Natural killer cell (primary cell): Measurements from ENCODE around the gene TRAPPC3L. TPM values are rescaled to one million over a fixed set of nuclear protein-coding genes. Genes with fewer than 3 reads are reported as not detected.
A peak's percentile ranks its signal among the peaks of the same experiment; 100 is the strongest.

Source experiments
- ATAC-seq, 3 donors: fragments of 150-1000 bp in 2 of 3; fragments of 200-7000 bp in 1 of 3; cut with Tn5 transposase; 1 replicate in 1 of 3; 2 replicates in 2 of 3; pipeline ENCODE4 v1.10.0; 2021; ENCODE audit warnings: mild to moderate bottlenecking in 2 of 3, moderate library complexity in 2 of 3
- DNase-seq, 2 donors: peaks; one replicate each; pipeline versions ENCODE4 v3.0.0 to v3.0.0-alpha.2; 2013 to 2021; ENCODE audit warnings: mixed read lengths in 1 of 2
- H3K27ac ChIP-seq: one replicate; pipeline ENCODE4 v1.5.1; 2013; ENCODE audit warnings: mild to moderate bottlenecking, low read length
- H3K27me3 ChIP-seq: one replicate; pipeline ENCODE4 v1.6.1; 2013; ENCODE audit warnings: low read length; ENCODE audit not compliant: control insufficient read depth, insufficient read depth
- H3K36me3 ChIP-seq: one replicate; pipeline ENCODE4 v1.6.1; 2013; ENCODE audit warnings: low read length; ENCODE audit not compliant: control insufficient read depth, insufficient read depth
- H3K4me1 ChIP-seq: one replicate; pipeline ENCODE4 v1.6.1; 2013; ENCODE audit warnings: low read length; ENCODE audit not compliant: control insufficient read depth, insufficient read depth
- H3K4me3 ChIP-seq: one replicate; pipeline ENCODE4 v1.5.1; 2013; ENCODE audit warnings: low read length
- H3K9me3 ChIP-seq: one replicate; pipeline ENCODE4 v1.6.1; 2013; ENCODE audit warnings: low read length; ENCODE audit not compliant: control insufficient read depth, insufficient read depth
- H3K27ac Mint-ChIP-seq, 2 donors: one replicate each; pipeline ENCODE4 v1.8.0; 2022; ENCODE audit warnings: mild to moderate bottlenecking in 2 of 2, mixed read lengths in 2 of 2, moderate library complexity in 1 of 2
- H3K27me3 Mint-ChIP-seq, 2 donors: one replicate each; pipeline ENCODE4 v1.8.0; 2022; ENCODE audit warnings: low read depth in 2 of 2, mixed read lengths in 2 of 2
- H3K36me3 Mint-ChIP-seq: one replicate; pipeline ENCODE4 v1.8.0; 2022; ENCODE audit warnings: mixed read lengths
- H3K4me1 Mint-ChIP-seq, 2 donors: one replicate each; pipeline ENCODE4 v1.8.0; 2022; ENCODE audit warnings: mixed read lengths in 2 of 2
- H3K4me3 Mint-ChIP-seq: one replicate; pipeline ENCODE4 v1.8.0; 2022; ENCODE audit warnings: mild to moderate bottlenecking, moderate library complexity, mixed read lengths
- H3K9me3 Mint-ChIP-seq, 2 donors: one replicate each; pipeline ENCODE4 v1.8.0; 2022; ENCODE audit warnings: mixed read lengths in 2 of 2
- WGBS: methylation state at CpG from one replicate; pipeline ENCODE4 v1.1.7; 2013; ENCODE audit warnings: missing lambda C conversion rate; ENCODE audit not compliant: insufficient coverage; 5-methylcytosine and 5-hydroxymethylcytosine counted together
- intact Hi-C: fragments of 100-400 bp; cut with micrococcal nuclease; formaldehyde crosslinking; loops from one replicate; pipeline ENCODE4 v1.14.2; 2022
- total RNA-seq, 4 donors: library from RNA; stranded (reverse); fragments of 120-200 nt in 1 of 4; gene quantifications; one replicate each; pipeline versions ENCODE4 v1.2.3 to v1.2.4, GENCODE V29; 2013 to 2022
- TF ChIP-seq, protein P1 (sequence below): fragments of 200-600 bp; IDR thresholded peaks from one replicate; pipeline ENCODE4 v1.8.0; 2022; ENCODE audit warnings: antibody characterized with exemption

TRAPPC3L gene
- total RNA-seq, 3 donors from 2014 or later (not counting 1 experiment from before 2014, with no cell fraction given) = 0.66 TPM; not detected in 2

DNA sequence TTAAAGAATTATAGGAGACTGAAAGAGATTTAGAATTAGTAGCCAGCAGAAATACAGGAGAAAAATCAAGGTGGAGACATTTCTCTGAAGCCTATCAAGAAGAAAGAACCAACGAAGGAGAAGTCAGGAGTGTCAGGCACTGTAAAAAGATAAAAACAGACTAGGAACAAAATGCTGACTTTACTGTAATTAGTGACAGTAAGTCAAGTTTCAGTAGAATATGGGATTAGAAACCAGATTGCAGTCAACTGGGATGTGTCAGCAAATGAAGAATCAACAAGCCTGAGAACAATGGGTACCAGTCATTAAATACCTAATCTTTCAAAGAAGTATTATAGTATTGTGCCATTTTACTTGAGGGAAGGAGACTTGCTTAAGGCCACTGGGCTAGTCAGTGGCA, 62.7 kb downstream of the TRAPPC3L start:
- Histone ChIP-seq H3K36me3 (no peaks in the 10 kb centered on the region), H3K9me3 (no peaks in the 10 kb centered on the region), H3K27me3 (no peaks in the 10 kb centered on the region), H3K4me3 (no peak overlapping the region), H3K27ac (no peak overlapping the region), H3K4me1 (no peaks in the 10 kb centered on the region)
- H3K4me3 Mint-ChIP-seq = no peak overlapping the region
- H3K36me3 Mint-ChIP-seq = no peaks in the 10 kb centered on the region
- intact Hi-C loops = no loop called here
- DNase-seq = no peak
- no peaks in the 10 kb centered on the region for H3K9me3 Mint-ChIP-seq
- H3K27me3 Mint-ChIP-seq = peaks cover 0 to 5% of the 10 kb centered on the region in 2 donors
- TF ChIP-seq, protein P1, sequence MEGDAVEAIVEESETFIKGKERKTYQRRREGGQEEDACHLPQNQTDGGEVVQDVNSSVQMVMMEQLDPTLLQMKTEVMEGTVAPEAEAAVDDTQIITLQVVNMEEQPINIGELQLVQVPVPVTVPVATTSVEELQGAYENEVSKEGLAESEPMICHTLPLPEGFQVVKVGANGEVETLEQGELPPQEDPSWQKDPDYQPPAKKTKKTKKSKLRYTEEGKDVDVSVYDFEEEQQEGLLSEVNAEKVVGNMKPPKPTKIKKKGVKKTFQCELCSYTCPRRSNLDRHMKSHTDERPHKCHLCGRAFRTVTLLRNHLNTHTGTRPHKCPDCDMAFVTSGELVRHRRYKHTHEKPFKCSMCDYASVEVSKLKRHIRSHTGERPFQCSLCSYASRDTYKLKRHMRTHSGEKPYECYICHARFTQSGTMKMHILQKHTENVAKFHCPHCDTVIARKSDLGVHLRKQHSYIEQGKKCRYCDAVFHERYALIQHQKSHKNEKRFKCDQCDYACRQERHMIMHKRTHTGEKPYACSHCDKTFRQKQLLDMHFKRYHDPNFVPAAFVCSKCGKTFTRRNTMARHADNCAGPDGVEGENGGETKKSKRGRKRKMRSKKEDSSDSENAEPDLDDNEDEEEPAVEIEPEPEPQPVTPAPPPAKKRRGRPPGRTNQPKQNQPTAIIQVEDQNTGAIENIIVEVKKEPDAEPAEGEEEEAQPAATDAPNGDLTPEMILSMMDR = no peak
- H3K4me1 Mint-ChIP-seq = peaks cover 0 to 4% of the 10 kb centered on the region in 2 donors
- ATAC-seq = no peak
- 76% methylated on average over 1 of the region's 1 CpG for WGBS
- H3K27ac Mint-ChIP-seq = no peak overlapping the region

DNA sequence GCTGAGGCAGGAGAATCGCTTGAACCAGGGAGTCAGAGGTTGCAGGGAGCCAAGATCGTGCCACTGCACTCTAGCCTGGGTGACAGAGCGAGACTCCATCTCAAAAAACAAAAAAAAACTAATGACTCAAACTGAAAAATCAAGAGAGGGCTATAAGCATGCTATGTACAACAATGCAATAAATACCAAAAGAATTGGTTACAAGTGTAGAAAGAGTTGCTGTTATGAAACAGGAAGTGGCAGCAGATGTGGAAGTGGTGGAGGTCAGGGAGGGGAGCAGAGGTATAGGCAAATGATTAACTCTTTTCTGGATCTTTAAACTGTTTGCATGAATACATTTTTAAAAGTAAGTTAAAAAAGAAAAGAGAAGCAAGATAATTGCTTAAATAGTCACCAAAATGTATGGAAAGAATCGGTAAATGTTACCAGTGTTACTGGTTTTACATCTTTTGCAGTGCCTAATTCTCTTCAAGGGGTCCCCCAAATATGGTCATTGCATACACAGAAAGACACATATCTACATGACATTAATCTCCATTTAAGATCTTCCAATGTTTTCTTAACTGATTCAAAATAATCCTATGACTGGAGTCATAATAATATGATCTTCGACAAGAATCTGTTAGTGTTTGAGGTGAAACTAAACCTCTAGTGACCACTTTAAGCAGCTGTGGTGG, 69.3 kb downstream of the TRAPPC3L start:
- DNase-seq (peak; percentile 26 to 34), ATAC-seq (peak; percentile 90 to 94 (median 92))
- Mint-ChIP-seq H3K4me1 (peaks cover 26 to 33% of the 10 kb centered on the region in 2 donors), H3K4me3 (peak overlapping the region; percentile 87), H3K27me3 (no peaks in the 10 kb centered on the region), H3K9me3 (no peaks in the 10 kb centered on the region), H3K27ac (peak overlapping the region; percentile 88 to 90), H3K36me3 (no peaks in the 10 kb centered on the region)
- H3K36me3 ChIP-seq = no peaks in the 10 kb centered on the region
- H3K4me1 ChIP-seq = no peaks in the 10 kb centered on the region
- TF ChIP-seq, protein P1 = no peak
- H3K27me3 ChIP-seq = no peaks in the 10 kb centered on the region
- no peaks in the 10 kb centered on the region for H3K9me3 ChIP-seq
- H3K4me3 ChIP-seq = peak overlapping the region; percentile 29
- WGBS = 0% methylated on average over 4 of the region's 5 CpGs
- intact Hi-C loops = loop anchor here (2.0 kb wide), 1 partner anchor 13 kb away; no protein-coding TSS in a partner anchor
- peak overlapping the region; percentile 70 for H3K27ac ChIP-seq

DNA sequence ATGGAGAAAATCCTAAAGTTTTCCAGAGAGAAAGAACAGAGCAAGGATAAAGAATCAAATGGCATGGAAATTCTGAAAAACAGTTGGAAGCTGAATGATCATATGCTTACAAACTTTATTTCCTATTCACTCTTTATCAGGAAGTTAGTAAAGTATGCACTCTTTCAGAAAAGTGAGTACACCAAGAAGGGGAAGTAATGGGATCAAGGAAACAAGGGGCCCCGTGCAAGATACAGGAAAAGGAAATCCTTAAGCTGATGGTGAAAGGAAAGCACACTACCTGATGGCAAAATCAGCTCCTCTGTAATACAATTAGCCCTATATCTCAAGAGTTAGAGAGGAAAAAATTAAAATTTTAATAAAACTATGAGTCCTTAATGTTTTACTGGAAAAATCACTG, 70.3 kb downstream of the TRAPPC3L start:
- Mint-ChIP-seq H3K4me3 (peak overlapping the region; percentile 87), H3K9me3 (no peaks in the 10 kb centered on the region), H3K27me3 (no peaks in the 10 kb centered on the region), H3K36me3 (no peaks in the 10 kb centered on the region), H3K27ac (peak overlapping the region; percentile 88 to 90), H3K4me1 (peaks cover 26 to 33% of the 10 kb centered on the region in 2 donors)
- H3K9me3 ChIP-seq = no peaks in the 10 kb centered on the region
- peak overlapping the region; percentile 70 for H3K27ac ChIP-seq
- H3K36me3 ChIP-seq = no peaks in the 10 kb centered on the region
- no CpG with 5 or more reads among the region's 1 CpG for WGBS
- TF ChIP-seq, protein P1 = no peak
- H3K27me3 ChIP-seq = no peaks in the 10 kb centered on the region
- ATAC-seq (no peak), DNase-seq (no peak)
- no peaks in the 10 kb centered on the region for H3K4me1 ChIP-seq
- peak overlapping the region; percentile 29 for H3K4me3 ChIP-seq
- intact Hi-C loops = no loop called here

DNA sequence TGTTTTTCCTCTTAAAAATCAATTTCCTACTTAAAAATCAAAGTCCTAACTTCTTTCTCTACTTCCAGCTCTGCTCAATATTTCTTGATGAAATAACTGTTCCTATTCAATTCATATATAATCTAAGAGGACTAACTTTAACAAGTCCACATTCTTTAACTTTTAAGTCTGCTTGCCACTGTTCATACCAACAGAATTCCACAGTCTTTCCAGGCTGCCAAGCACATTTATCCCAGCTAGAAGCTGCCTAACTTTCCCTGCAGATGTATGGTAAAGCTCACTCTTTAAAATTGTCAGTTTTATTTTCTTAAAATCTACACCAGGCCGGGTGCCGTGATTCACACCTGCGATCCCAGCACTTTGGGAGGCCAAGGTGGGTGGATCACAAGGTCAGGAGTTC, 72.8 kb downstream of the TRAPPC3L start:
- H3K4me3 Mint-ChIP-seq = no peak overlapping the region
- no peaks in the 10 kb centered on the region for H3K9me3 Mint-ChIP-seq
- H3K36me3 Mint-ChIP-seq = no peaks in the 10 kb centered on the region
- H3K27me3 Mint-ChIP-seq = no peaks in the 10 kb centered on the region
- intact Hi-C loops = no loop called here
- peaks cover 26 to 29% of the 10 kb centered on the region in 2 donors for H3K4me1 Mint-ChIP-seq
- H3K27ac Mint-ChIP-seq = no peak overlapping the region
- H3K27ac ChIP-seq = no peak overlapping the region
- H3K4me1 ChIP-seq = no peaks in the 10 kb centered on the region
- TF ChIP-seq, protein P1 = no peak
- DNase-seq (no peak), ATAC-seq (no peak)
- H3K27me3 ChIP-seq = no peaks in the 10 kb centered on the region
- no peaks in the 10 kb centered on the region for H3K36me3 ChIP-seq
- H3K4me3 ChIP-seq = no peak overlapping the region
- WGBS = 95% methylated on average over 3 of the region's 3 CpGs
- no peaks in the 10 kb centered on the region for H3K9me3 ChIP-seq
